ENCODE results near the gene RBM41.

Gene RBM41

DNA sequence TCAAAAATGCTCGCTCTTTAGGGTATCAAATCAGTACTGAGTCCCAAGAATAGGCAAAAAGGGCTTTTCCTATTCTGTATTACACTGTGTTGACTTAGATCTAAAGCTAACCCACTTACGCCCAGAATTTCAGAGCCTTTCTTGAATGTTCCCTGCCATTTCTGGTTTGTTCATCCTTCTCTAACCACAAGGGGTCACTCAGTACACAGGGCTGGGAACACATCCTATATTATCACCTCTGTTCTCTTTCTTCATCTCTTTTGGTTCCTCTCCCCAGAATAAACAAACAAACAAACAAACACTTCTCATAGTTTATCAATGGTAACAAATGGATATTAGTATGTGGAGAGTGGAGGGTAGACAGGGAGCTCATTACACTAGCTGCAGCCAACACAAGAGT is 93.1 kb downstream of the RBM41 start:
- peak; percentile 48 for DNase-seq

DNA sequence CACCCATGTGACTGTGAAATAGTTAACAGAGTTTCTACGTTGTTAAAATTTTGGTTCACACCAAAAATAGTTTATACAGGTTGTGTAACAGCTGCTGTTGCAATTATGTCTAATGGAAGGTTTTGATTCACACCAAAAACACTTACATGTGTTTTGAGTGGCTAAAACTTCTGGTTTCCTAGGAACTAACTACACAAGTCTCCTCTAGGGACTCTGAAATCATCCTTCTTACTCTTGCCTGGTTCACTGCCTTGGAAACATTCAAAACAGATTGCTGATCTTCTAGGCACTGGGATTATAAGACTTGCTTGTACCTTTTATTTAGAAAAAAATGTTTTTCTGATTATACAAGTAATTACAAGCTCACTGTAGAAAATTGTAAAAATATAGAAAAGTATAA is 103.7 kb downstream of the RBM41 start:
- DNase-seq: peak; percentile 48

Data from NCI-H1436 (cell line).